Fibroblast of villous mesenchyme (primary cell): ENCODE results near the gene BANK1. TPM values are rescaled to one million over a fixed set of nuclear protein-coding genes. Genes with fewer than 3 reads are reported as not detected.
"Not testable (repeated sequence)": the region's sequence is repeated elsewhere in the genome, so short reads cannot be mapped to it uniquely, and the experiment has no call there.

Source experiments
- DNase-seq: peaks from one replicate; pipeline ENCODE4 v3.0.0-alpha.2; 2010; ENCODE audit warnings: low read depth
- H3K4me3 ChIP-seq: 2 replicates; pipeline ENCODE4 v1.5.1; 2011; ENCODE audit warnings: low read depth, mild to moderate bottlenecking, low read length
- CTCF ChIP-seq: IDR thresholded peaks from 2 replicates; pipeline ENCODE4 v1.5.1; 2012; ENCODE audit warnings: low read depth, mild to moderate bottlenecking, low read length; ENCODE audit not compliant: insufficient read depth
- total RNA-seq: library from RNA; depleted of rRNA; stranded (reverse); fragments of >200 nt; gene quantifications from 2 replicates; pipeline ENCODE4 v1.2.3, GENCODE V29; 2012

The BANK1 gene
- total RNA-seq, 1 donor: 0.86 TPM

GRCh38 chr4:101864660-101865059 is 74.1 kb downstream of the BANK1 start:
- H3K4me3 ChIP-seq: no peak overlapping the region
- no peak for TF ChIP-seq CTCF
- DNase-seq: no peak

DNA sequence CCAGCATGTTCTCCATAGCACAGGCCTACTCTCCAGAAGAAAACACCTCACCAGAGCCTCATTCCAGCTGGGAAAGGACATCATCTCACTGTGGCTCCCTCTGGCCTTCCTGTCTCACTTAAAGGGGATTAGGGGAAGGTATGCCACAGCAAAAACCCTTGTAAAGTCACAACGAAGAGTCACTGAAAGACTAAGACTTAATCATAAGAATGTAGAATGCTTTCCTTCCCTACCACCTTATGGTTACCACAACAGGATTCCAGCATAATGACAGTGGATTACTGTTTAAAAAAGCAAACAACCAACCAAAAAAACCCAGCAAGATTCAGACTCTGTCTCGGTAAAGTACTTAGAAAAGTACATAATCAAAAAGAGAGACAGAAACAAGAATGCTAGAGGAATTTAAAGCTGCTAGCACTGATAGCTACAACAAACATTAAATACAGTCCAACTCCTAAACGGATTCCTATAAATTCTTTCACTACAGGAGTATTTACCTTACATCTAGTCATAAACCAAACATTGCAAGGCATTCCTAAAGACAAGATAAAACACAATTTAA is 75.1 kb downstream of the BANK1 start:
- TF ChIP-seq CTCF: no peak
- DNase-seq: peak; percentile 42
- H3K4me3 ChIP-seq: no peak overlapping the region

DNA sequence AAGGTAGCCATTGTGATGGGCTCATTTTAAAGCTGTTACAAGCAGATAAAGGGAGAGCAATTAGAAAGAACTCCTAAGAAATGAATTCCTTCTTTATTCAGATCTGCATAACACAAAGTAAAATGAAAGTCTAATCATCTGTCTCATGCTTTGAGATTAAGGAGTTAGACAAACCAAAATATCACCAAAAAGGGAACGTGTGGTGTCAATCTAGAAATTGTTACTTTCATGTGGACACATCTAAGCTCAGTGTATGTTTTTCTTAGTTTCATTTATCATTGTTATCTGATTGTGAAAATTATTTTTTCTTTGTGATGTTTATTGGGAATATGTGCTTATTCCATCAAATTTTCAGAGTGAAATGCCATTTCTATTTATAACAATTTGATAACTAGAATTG is 80.3 kb downstream of the BANK1 start:
- no peak overlapping the region for H3K4me3 ChIP-seq
- TF ChIP-seq CTCF: no peak
- DNase-seq: no peak

DNA sequence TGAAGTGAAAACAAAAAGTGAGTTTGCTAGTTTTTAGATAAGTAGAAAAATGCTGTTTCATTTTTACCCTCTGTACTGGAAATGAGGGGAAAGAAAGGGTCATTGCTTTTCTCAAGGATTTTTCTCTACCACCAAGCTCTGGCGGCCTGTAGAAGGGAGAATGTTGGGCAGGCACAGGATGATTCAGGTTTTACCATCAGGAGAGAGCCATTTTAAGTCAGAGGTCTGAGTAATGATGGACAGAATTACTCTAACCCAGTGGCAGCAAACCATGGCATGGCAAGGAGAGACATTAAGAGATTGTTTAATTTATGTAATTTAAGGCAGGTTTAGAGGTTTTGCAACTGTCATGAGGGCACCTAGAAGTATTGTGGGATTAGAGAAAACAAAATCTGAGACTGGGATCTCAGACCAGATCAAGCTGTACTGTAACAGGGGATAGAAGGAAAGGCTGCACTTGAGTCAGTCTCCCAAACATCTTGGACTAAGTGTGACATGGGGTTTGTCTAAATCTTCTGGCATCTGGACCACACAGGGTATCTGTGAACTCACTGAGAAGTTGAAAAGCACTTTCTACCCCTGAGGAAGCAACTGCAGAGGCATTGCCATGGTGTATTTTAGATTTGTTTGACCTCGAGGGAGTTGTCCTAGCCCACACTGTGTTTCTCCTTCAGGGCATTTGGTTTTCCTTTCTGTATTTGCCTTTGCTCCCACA is 81.6 kb downstream of the BANK1 start:
- H3K4me3 ChIP-seq: no peak overlapping the region
- no peak for DNase-seq
- no peak for TF ChIP-seq CTCF

DNA sequence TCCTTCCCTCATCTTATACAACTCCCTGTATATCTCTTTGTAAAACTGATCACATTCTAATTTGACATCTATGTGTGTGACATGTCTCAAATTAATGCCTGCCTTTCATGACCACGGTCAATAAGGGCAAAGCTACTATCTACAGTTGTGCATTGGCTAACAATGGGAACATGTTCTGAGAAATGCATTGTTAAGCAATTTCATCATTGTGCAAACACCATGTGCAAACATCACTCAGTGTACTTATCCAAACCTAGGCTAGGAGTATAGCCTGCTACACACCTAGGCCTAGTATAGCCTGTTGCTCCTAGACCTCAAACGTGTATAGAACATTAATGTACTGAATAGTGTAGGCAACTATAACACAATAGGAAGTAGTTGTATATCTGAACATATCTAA is 95.0 kb downstream of the BANK1 start:
- no peak overlapping the region for H3K4me3 ChIP-seq
- TF ChIP-seq CTCF: no peak
- no peak for DNase-seq

DNA sequence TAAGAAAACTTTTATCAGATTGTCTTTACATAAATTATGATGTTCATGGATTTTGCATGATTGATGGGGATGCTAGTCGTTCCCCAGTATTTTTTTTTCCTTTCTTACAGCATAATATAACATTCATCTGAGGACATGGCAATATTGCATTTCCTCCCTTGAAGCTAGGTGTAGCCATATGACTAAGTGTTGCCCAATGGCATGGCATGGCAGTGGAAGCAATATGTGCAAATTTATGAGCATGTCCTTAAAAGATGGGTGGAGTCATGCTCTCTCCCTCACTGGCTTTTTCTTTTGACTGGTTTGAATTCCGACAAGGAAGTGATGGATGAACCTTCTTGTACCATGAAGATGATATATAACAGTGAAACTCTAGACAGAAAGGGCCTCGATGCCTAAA is 96.3 kb downstream of the BANK1 start:
- no peak for DNase-seq
- TF ChIP-seq CTCF: no peak

DNA sequence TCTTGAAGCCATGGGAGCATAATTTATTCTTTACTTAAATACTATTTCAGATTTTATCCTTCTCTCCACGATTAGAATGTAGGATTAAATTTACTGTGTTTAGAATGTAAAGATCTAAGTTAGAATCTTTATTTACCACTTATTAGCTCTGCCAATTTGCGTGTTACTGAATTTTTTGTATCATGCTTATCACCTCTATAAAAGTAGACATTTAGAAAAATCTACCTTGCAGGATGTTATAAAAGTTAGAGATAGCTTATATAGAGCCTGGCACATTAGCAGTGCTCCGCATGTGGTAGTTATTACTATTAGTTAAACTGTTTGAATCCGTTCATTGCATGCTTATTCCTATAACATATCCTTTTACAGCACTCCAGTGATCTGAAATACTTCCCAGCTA is 97.9 kb downstream of the BANK1 start:
- TF ChIP-seq CTCF: no peak
- DNase-seq: no peak
- no peak overlapping the region for H3K4me3 ChIP-seq

More for the DNA sequence above, 96.3 kb downstream of the BANK1 start:
- H3K4me3 ChIP-seq: no peak overlapping the region

- H3K4me3 ChIP-seq, DNase-seq: not testable (repeated sequence)
Measured at GRCh38 chr4:101905527-101905926, 115.0 kb downstream of the BANK1 start.
